ENCODE results near the gene RASGRF1.

RASGRF1 gene

DNA sequence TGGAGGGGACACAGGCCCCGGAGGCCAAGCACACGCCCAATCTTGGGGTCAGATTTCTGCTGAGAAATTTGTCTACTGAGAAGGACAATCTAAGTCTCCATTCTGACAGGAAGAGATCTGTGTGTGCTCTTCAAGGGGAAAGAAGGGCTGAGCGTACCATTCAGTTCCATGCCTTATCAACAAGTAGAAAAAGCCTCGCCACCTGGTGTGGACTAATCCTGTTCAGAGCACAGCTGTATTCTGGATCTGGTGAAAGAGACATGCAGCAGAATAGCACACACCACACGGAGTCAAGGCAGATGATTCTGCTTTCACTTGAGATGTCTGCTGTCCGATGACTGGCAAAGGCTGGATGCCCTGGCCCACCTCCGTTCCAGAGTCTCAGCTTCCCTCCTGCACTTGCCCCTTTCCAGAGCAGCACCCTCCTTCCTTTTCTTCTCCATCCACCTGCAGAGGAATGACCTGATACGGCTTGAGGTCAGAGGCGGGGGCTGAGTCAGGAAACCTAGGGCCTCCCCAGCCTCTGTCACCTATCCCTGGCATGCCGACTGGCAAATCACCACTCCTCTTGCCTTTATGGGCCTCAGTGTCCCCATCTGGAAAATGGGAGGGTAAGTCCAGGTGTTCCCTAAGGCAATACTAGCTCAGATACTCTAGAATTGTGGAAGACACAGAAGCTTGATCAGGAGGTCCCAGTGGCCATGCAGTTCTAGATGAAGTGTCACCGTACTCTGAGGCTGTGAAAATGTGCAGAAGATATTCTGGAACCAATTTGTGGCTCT, 108.9 kb downstream of the RASGRF1 start:
- DNase-seq: no peak

DNA sequence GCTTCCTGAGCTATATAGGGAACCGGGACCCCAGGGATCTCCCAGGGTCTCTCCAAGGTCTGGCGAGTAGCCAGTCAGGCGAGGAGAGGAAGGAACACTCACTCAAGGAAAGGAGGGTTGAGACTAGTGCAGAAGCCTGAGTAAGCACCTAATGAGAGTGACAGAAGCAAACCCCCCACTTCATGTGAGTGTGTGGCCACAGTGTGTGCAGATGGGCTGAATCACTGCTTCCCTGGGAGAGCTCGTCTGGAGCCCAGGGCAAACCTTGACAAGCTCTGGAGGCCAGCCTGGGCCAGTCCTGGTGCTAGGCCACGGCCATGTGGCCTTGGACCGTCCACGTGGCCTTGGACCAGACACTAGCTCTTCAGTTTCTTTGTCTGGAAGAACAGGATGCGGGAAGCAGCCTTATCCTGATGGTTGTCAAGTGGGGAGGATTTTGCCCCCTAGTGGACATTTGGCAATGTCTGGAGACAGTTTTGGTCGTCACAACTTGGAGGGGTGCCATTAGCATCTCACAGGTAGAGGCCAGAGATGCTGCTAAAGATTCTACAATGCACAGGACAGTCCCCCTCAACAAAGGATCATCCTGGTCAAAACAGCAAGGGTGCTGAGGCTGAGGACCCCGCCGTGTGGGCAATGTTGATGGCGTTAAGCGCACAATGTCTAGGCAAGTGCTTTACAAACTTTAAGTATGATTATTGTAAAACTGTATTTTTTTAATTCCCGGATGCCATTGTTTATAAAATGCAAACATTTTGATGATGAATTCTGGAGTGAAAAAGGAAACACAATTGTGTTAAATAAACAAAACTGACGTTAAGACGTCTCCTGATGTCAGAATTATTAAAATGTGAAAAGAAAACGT, 110.9 kb downstream of the RASGRF1 start:
- no peak for DNase-seq

DNA sequence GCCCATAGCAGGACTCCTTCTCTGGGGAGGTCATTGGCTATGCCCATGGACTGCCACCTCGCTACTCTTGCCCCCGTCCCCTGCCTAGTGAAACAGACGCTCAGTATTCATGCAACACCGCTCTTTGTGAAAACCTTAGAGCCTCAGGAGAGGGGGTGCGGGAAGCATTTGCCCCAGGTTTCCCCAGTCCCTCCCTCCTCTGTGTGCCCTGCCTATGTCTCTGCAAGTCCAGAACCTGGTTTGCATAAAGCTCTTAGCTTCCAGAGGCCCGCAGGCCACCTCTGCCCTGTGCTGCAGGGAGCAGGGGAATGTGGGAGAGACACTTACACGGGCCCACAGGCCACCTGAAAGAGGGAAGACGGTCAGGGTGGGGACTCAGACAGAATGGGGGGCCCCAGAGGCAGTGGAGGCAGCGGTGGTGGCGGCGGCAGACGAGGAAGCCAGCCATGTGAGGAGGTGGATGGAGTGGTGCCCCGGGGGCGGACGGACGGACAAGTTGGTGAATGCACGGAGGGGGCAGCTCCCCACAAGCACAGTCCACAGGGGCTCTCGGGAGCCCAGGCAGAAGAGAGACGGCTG, 111.9 kb downstream of the RASGRF1 start:
- DNase-seq: no peak

DNA sequence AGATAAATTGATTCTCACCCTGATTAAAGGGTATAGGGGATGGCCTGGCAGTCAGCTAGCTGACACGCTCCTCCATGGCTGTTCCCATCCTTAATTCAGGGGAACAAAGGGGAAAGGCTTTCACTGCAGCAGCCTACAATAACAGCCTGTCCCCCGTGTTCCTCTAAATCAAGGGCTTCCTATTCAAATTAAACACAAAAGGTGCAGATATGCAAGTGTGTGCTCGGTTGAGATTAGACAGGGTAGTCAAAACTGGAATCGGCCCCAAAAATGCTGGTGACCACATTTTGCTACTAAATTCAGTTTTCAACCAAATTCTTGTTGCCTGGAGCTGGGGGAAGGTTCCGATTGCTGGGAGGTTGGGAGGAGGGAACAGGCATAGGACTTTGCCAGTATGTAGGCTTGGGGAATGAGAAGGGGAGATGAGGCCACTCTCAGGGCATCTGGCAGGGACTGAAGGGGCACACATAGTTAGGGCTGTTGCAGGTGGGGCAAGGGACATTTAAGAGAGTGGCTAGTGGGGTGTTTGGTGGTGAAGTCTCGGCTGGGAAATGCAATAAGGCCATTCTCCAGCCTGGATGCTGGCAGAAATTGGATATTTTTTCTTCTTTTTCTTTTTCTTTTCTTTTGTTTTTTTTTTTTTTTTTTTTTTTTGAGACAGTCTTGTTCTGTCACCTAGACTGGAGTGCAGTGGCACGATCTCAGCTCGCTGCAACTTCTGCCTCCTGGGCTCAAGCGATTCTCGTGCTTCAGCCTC, 112.8 kb downstream of the RASGRF1 start:
- DNase-seq: no peak

DNA sequence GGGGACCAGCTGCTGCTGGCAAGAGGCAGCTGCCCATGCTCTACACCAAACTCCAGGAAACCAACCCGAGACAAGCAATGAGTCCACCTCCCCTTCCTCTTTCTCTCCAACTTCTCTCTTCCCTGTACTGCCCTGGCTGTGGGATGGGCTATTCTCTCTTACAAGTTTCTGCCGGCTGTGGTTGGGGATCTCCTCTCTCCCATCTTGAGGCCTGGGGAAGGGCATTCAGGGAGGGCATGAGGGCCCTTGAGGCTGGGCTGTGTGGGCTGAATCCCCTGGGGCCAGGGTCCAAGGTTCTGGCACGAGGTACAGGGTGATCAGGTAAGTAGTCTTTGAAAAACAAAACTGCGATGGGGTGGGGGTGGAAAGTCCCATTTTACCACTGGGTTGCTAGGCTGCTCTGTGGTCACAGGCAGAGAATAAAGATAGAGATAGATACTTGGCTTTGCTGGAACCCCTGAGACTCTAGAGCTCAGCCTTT, 113.4 kb downstream of the RASGRF1 start:
- DNase-seq: no peak

DNA sequence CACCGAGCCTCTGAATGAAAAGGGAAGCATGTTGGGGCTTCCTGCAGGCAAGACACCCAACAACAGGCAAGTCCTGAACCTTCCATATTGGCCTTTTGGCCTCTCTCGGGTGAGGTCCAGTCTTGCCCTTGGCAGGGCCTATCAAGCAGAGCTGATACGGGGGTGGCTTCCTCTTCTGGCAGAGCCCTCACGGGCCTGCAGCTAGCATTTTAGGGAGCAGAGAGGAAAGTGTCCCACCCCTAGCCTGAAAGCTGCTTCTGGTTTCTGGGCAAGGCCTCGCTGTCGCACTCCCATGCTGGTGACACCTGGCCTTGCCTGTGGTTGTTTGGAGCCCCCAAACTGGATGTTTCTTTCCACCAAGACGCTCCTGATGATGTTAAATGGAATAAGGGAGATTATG, 113.9 kb downstream of the RASGRF1 start:
- DNase-seq: no peak

DNA sequence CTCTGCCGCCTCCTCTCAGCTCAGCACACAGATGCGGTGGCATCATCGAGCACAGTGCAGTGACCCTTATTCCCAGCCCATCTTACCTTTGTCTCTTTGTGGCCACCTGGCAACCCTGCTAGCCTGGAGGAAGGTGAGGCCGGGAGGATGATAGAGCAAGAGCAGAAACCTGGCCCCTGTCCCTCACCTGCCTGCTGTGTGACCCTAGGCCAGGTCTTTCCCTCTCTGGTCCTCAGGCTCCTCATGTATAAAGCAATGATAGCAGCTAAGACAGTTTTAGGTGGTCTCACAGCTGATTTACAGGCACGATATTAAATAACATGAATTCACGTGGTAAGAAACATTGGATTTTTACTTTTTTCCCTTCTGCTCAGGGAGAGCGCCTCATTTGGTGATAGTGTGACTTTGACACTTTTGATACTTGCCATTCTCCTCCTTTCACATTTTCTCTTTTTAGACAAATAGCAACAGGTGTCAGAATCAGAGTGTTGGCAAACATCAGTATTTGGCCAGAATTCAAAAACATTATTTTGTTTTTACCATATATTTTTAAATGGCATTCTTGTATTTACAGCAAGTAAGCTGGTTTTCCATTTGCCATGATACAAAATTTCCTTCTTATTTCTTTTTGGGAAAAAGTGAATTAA, 116.2 kb downstream of the RASGRF1 start:
- no peak for DNase-seq

DNA sequence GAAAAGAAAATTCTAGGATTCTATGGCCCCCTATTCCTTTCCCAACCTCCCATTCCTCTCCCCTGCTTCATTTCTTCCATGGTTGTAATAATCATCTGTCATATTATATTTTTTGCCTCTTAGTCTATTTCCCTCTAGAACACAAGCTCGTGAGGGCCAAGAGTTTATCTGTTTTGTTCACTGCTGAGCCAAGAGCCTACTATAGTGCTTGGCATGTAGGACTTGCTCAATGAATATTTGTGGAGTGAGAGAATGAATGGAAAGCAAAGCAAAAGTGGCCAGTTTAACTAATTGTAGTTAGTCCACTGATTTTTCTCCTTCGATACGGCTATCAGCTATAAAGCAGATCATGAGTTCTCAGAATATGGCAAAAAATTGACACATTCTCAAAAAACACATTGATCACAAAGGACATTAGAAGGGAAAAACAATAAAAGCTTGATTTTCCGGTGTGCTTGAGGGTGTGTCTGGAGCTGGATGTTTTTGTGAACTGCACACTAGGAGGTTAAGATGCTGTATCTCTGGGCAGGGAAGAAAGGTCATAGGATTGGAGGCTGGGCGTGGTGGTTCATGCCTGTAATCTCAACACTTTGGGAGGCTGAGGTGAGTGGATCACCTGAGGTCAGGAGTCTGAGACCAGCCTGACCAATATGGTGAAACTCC, 120.8 kb downstream of the RASGRF1 start:
- no peak for DNase-seq

DNA sequence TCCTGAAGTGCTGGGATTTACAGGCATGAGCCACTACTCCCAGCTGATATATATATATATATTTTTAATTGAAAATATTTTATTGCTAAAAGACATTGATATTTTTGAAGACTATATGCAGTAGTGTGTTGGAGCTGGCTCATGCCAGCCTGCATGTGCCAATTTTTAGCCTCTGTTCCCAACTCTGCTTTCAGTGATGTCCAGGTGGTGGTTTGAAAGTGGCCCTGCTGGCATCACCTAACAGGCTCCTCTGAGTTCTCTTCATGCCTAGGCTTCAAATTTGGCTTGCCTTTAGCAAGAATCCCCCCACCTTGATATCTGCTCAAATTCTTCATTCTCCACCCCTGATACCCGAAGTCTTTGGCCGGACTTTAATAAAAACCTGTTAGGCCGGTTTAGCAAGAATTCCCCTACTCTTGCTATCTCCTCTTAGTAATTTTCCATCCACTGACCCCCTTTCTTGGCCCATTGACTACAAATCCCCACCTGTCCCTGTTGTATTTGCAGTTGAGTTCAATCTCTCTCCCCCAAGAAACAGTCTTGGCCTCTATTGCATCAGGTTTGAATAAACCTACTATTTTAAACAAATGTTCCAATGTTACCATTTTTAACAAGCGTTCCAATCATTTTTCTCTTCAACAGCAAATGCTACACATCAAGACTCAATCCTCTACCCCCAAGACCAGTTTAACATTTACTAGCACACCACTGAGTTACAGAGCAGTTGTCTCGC, 121.9 kb downstream of the RASGRF1 start:
- no peak for DNase-seq

DNA sequence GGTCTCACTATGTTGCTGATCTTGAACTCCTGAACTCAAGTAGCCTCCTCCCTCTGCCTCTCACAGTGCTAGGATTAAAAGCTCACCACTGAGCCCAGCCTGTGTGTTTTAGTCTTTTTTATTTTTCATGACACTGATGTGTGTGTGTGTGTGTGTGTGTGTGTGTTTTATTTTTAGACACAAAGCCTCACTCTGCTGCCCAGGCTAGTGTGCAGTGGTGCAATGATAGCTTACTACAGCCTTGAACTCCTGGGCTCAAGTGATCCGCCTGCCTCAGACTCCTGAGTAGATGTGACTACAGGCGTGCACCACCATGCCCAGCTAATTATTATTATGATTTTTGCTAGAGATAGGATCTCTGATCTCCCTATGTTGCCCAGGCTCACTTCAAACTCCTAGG, 122.5 kb downstream of the RASGRF1 start:
- DNase-seq: no peak

DNA sequence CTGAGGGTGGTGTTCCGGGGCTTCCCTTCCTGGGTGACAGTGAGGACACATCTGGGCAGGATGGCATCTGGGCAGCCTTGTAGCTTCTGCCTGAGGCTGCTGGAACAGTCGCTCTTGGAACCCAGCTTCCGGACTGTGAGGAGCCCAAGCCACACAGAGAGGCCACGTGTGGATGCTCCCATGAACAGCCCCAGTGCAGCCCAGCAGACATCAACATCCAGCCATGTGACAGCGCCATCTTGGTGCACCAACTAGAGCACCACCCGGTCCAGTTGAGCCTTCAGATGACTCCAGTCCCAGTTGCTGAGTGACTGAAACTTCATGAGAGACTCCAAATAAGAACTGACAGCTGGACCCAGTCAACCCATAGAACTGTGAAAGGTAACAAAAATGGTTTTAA, 130.3 kb downstream of the RASGRF1 start:
- no peak for DNase-seq

DNA sequence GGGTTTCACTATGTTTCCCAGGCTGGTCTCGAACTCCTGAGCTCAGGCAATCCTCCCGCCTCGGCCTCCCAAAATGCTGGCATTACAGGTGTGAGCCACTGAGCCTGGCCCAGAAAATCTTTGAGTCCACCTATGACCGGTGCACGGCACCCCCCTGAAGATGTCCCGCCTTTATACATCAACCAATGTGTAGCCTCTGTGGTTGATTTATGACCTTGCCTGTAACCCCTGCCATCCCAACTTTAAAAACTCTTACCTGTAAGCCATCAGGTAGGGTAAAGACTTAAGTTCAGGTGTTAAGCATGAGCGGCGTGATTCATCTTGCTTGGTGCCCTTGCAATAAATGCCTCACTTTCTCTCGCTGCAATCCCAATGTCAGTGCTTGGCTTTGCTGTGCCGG, 131.2 kb downstream of the RASGRF1 start:
- DNase-seq: no peak

DNA sequence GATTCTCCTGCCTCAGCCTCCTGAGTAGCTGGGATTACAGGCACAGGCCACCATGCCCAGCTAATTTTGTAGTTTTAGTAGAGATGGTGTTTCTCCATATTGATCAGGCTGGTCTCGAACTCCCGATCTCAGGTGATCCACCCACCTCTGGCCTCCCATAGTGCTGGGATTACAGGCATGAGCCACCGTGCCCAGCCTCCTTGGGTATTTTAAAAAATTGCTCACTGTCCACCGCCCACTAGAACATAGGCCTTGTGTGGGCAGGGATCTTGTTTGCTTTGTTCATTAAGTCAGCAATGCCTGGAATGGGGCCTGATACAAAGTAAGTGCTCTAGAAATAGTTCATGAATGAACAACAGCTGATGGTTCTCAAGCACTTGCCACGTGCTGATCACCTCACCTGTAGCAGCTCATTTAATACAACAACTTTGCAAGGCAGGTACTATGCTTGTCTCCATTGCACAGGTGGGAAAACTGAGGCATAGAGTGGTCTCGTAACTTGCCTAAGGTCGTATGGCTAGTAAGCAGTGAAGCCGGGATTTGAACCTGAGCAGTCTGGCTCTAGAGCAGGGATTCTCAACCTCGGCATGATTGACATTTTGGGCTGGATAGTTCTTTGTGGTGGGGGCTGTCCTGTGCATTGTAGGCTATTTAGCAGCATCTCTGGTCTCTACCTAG, 133.0 kb downstream of the RASGRF1 start:
- no peak for DNase-seq

DNA sequence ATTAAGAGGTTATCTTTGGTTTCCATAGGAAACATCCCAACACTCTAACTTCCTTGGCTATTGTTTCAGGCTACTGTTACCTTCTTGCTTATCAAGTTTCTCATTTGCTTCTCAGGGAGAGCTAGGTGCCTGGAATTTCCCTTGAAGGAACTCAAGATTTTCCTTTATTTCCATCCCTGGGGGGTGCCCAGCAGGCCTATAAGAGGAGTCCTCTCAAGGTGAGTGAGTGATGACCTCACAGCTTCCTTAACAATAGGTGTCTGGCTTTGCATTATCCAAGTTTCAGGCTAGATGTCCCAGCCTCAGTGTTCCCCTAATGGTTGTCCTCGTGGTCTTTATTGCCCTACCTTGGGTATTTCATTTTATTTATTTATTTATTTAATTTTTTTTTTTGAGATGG, 133.6 kb downstream of the RASGRF1 start:
- no peak for DNase-seq

DNA sequence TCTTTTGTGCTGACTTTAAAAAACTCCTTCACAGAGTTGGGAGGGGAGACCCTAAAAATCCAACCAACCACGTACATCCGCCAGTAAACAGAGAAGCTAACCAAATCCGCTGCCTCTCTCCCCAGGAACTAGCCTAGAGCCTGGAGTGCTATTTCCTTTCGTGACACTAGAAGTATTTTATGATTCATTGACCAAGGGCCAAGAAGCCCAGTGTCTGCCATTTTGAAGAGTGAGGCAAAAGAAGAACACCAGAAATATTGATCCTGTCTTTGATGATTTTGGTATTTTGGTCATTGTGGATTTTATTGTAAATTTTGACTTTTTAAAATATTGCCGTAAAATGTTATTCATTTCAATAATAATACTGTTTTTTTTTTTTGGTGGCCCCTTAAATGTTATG, 135.2 kb downstream of the RASGRF1 start:
- no peak for DNase-seq

DNA sequence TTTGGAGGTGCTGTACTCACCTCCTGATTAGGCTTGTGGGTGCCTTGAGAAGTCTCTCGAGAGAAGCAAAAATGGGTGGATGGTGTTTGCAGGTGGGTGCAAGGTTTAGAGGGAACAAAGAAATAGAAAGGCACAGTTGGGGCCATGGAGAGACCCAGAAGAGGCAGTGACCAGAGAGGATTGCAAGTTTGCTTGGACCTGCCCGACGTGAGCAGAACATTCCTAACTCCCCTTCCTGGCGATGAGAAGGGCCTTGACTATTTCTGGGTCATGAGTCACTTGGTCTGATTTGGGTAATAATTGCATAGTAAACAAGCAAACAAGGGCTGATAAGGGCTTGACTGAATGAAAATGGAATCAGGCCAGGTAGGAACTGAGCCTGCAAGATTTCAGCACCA, 138.7 kb downstream of the RASGRF1 start:
- DNase-seq: no peak

DNA sequence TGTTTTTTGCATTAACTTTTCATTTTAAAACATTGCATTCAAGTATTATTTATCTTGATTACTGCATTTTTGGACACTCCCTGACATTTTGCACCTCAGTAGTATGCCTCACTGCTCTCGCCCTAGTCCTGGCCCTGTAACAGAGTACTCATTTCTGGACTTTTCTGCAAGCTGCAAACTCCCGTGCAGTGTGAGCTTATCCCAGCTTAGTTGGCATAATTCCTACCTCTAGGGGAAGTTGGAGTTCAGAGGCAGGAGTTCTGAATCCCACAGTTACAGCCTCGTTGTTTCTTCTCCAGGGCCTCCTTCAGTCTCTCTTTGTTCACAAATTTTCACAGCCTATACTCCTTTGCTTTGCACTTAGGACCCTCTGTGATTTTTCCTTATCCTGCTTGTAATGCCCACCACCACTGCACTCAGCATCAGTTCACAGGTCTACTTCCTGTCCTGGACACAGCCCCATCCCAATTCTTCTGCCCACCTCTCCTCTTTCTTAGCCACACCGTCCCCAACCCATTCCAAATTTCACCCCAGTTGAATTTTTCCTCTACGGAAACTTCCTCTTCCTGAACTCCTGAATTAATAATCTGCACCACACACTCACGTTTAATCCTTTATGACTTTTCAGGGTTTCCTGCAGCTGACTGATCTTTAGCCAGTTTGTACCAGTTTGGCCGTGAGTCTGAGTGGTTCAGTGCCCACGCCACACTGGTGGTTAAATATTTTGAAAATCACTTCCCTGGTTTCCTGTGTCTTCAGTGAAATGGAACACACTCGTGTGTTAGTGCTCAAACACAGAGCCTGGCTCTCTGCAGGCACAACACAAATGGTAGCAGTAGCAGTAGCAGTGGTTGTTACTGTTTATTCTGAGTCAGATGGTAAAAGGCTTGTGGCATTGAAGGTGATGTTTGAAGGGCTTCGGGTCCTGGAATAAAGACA, 139.4 kb downstream of the RASGRF1 start:
- no peak for DNase-seq

DNA sequence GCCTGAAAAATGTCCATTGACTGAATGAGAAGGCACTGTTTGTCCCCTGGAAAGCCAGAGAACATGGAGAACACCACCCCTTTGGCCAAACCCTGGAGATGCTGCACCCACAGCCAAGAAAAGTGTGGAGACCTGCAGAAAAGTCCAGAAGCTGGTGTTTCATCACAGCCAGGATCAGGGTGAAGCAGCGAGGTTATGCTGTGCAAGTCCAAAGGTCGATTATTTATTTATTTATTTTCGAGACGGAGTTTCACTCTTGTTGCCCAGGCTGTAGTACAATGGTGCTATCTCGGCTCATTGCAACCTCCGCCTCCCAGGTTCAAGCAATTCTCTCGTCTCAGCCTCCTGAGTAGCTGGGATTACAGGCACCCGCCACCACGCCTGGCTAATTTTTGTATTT, 140.2 kb downstream of the RASGRF1 start:
- DNase-seq: no peak

DNA sequence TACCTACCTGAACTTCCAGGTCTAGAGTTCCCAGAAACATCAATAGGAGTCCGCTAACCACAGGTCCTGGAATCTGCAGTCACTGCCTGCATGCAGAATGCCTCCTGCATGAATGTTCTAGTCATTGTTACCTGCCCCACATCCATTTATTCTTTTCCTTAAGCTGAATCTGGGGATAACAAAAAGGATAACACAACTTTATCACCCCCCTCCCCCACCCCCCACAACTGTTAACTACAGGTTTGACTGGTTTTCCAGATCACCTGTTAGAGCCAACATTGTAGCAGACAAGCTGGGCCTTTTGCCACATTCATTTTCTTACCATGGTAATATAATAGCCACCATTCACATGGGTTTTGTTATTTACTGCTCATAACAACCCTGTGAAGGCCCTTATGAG, 141.1 kb downstream of the RASGRF1 start:
- no peak for DNase-seq

All from stimulated activated naive CD4-positive, alpha-beta T cell treated with Interleukin-2 at 50 U/mL for 16 hours (primary cell).